Stimulated activated CD8-positive, alpha-beta memory T cell treated with anti-CD3 and anti-CD28 coated beads, Interleukin-12 subunit alpha, Interleukin-12 subunit beta, amount 100 ng/mL, for 1 hour (primary cell): ENCODE measurements around the gene C4B.
"Not testable (repeated sequence)": the region's sequence is repeated elsewhere in the genome, so short reads cannot be mapped to it uniquely, and the experiment has no call there.

Experiments
- DNase-seq: peaks from one replicate; pipeline ENCODE4 v3.0.0-alpha.2; 2020; ENCODE audit warnings: low read depth

The C4B gene

GRCh38 chr6:32014547-32014946, at the start of gene C4B:
Gene C4B, plus strand, starts transcription at chr6:32014795. Its CDS starts 51 bp downstream, at chr6:32014846.
- not testable (repeated sequence) for DNase-seq

GRCh38 chr6:31965700-31966099, 48.9 kb upstream of the C4B start:
- no peak for DNase-seq

- DNase-seq: no peak
Observed at GRCh38 chr6:31966506-31966905, 48.1 kb upstream of the C4B start.

GRCh38 chr6:31966997-31967925, 47.3 kb upstream of the C4B start:
- DNase-seq: no peak

- DNase-seq: no peak
Observed at GRCh38 chr6:31967926-31968320, 46.7 kb upstream of the C4B start.

GRCh38 chr6:31968326-31968725, 46.3 kb upstream of the C4B start:
- DNase-seq: no peak

GRCh38 chr6:31968791-31969711, 45.5 kb upstream of the C4B start:
- no peak for DNase-seq

- no peak for DNase-seq
Observed at GRCh38 chr6:31969712-31970603, 44.6 kb upstream of the C4B start.

GRCh38 chr6:31970604-31971271, 43.9 kb upstream of the C4B start:
- no peak for DNase-seq

GRCh38 chr6:31971279-31971992, 43.2 kb upstream of the C4B start:
- no peak for DNase-seq

- peak; percentile 97 for DNase-seq
Observed at GRCh38 chr6:31971993-31972708, 42.4 kb upstream of the C4B start, which contains the start of gene DXO. Gene DXO, minus strand, starts transcription at chr6:31972138. Its CDS starts 463 bp downstream, at chr6:31971675.

GRCh38 chr6:31972709-31973350, 41.8 kb upstream of the C4B start:
- no peak for DNase-seq

GRCh38 chr6:31976065-31976464, 38.5 kb upstream of the C4B start:
- DNase-seq: not testable (repeated sequence)

GRCh38 chr6:31977816-31978431, 36.7 kb upstream of the C4B start:
- DNase-seq: no peak

GRCh38 chr6:31978831-31979230, 35.8 kb upstream of the C4B start:
- no peak for DNase-seq

- DNase-seq: no peak
Observed at GRCh38 chr6:31979238-31979898, 35.2 kb upstream of the C4B start.

GRCh38 chr6:31980195-31980876, 34.3 kb upstream of the C4B start:
- not testable (repeated sequence) for DNase-seq

- not testable (repeated sequence) for DNase-seq
Observed at GRCh38 chr6:31980998-31981397, 33.6 kb upstream of the C4B start.
